ENCODE results near the gene SKP1.

SKP1 gene

GRCh38 chr5:134143431-134143830, 33.3 kb downstream of the SKP1 start:
- DNase-seq: no peak

- DNase-seq: no peak
Measured at GRCh38 chr5:134142806-134143205, 33.9 kb downstream of the SKP1 start.

GRCh38 chr5:134142052-134142451, 34.7 kb downstream of the SKP1 start:
- no peak for DNase-seq

GRCh38 chr5:134141331-134142050, 35.3 kb downstream of the SKP1 start:
- peak in 1 of 4 experiments; percentile 9 for DNase-seq

GRCh38 chr5:134140530-134141201, 36.1 kb downstream of the SKP1 start:
- DNase-seq: peak; percentile 78 to 83 (median 82)

- DNase-seq: no peak
Measured at GRCh38 chr5:134139891-134140469, 36.8 kb downstream of the SKP1 start.

- no peak for DNase-seq
Measured at GRCh38 chr5:134139377-134139851, 37.3 kb downstream of the SKP1 start.

GRCh38 chr5:134138416-134139376, 38.1 kb downstream of the SKP1 start:
- no peak for DNase-seq

- DNase-seq: no peak
Measured at GRCh38 chr5:134136771-134137170, 40.0 kb downstream of the SKP1 start.

- no peak for DNase-seq
Measured at GRCh38 chr5:134136221-134136631, 40.5 kb downstream of the SKP1 start.

GRCh38 chr5:134135091-134135655, 41.6 kb downstream of the SKP1 start:
- DNase-seq: no peak

GRCh38 chr5:134133995-134134541, 42.7 kb downstream of the SKP1 start:
- no peak for DNase-seq

GRCh38 chr5:134133188-134133994, 43.4 kb downstream of the SKP1 start:
- DNase-seq: no peak

GRCh38 chr5:134132372-134133187, 44.2 kb downstream of the SKP1 start:
- DNase-seq: no peak

GRCh38 chr5:134131578-134132350, 45.0 kb downstream of the SKP1 start:
- no peak for DNase-seq

GRCh38 chr5:134131165-134131564, 45.6 kb downstream of the SKP1 start:
- no peak for DNase-seq

- no peak for DNase-seq
Measured at GRCh38 chr5:134130239-134130945, 46.4 kb downstream of the SKP1 start.

GRCh38 chr5:134129411-134130238, 47.1 kb downstream of the SKP1 start:
- DNase-seq: no peak

Measured in suppressor macrophage (primary cell).